Liver (tissue), 9 donors: ENCODE data around the gene SNAPC5. TPM values are rescaled to one million over a fixed set of nuclear protein-coding genes. Genes with fewer than 3 reads are reported as not detected.

ENCODE experiments used
- DNase-seq: peaks from one replicate; pipeline ENCODE4 v3.0.0-alpha.2; 2017; ENCODE audit warnings: low spot score
- H3K27ac ChIP-seq, 2 donors: one replicate each; pipeline ENCODE4 v1.7.0; 2013; ENCODE audit warnings: inconsistent platforms in 2 of 2, low read length in 2 of 2, control low read depth in 1 of 2, low read depth in 1 of 2, mild to moderate bottlenecking in 1 of 2
- H3K27me3 ChIP-seq, 4 donors: one replicate each; pipeline versions ENCODE4 v1.6.1 to v1.7.0; 2013; ENCODE audit warnings: low read length in 3 of 4, inconsistent platforms in 1 of 4, mild to moderate bottlenecking in 1 of 4, moderate library complexity in 1 of 4; ENCODE audit not compliant: control insufficient read depth in 4 of 4, insufficient read depth in 4 of 4
- H3K36me3 ChIP-seq, 4 donors: one replicate each; pipeline versions ENCODE4 v1.6.1 to v1.7.0; 2013; ENCODE audit warnings: low read length in 3 of 4, mild to moderate bottlenecking in 3 of 4, low read depth in 1 of 4, moderate library complexity in 1 of 4; ENCODE audit not compliant: control insufficient read depth in 4 of 4, insufficient read depth in 3 of 4
- H3K4me1 ChIP-seq, 4 donors: one replicate each; pipeline versions ENCODE4 v1.6.1 to v1.7.0; 2013; ENCODE audit warnings: low read length in 3 of 4, mild to moderate bottlenecking in 3 of 4, moderate library complexity in 1 of 4; ENCODE audit not compliant: control insufficient read depth in 4 of 4, insufficient read depth in 4 of 4
- H3K4me3 ChIP-seq, 3 donors: one replicate each; pipeline versions ENCODE4 v1.6.1 to v1.7.0; 2013; ENCODE audit warnings: low read length in 3 of 3, control low read depth in 1 of 3, low read depth in 1 of 3, mild to moderate bottlenecking in 1 of 3
- H3K9ac ChIP-seq, 2 donors: one replicate each; pipeline ENCODE4 v1.7.0; 2013; ENCODE audit warnings: low read length in 2 of 2, mild to moderate bottlenecking in 2 of 2, moderate library complexity in 2 of 2, control low read depth in 1 of 2, low read depth in 1 of 2
- H3K9me3 ChIP-seq, 4 donors: one replicate each; pipeline versions ENCODE4 v1.6.1 to v1.7.0; 2013; ENCODE audit warnings: low read length in 3 of 4; ENCODE audit not compliant: control insufficient read depth in 4 of 4
- ATF3 ChIP-seq: IDR thresholded peaks from 2 replicates; pipeline ENCODE4 v1.6.1; 2016; ENCODE audit warnings: antibody characterized with exemption
- FOXA2 ChIP-seq: IDR thresholded peaks from 2 replicates; pipeline ENCODE4 v1.6.1; 2016; ENCODE audit warnings: antibody characterized with exemption
- GABPA ChIP-seq, 2 donors: IDR thresholded peaks in 1 of 2; conservative IDR thresholded peaks in 1 of 2; 2 replicates each; pipeline ENCODE4 v1.6.1; 2016; ENCODE audit warnings: antibody characterized with exemption in 2 of 2, mild to moderate bottlenecking in 1 of 2, moderate library complexity in 1 of 2
- HNF4A ChIP-seq, 2 donors: conservative IDR thresholded peaks; 2 replicates each; pipeline ENCODE4 v1.6.1; 2016; ENCODE audit warnings: antibody characterized with exemption in 2 of 2, mild to moderate bottlenecking in 2 of 2
- MAX ChIP-seq: IDR thresholded peaks from 2 replicates; pipeline ENCODE4 v1.6.1; 2016; ENCODE audit warnings: antibody characterized with exemption
- NR2F2 ChIP-seq: IDR thresholded peaks from 2 replicates; pipeline ENCODE4 v1.6.1; 2016; ENCODE audit warnings: antibody characterized with exemption
- RAD21 ChIP-seq, 2 donors: IDR thresholded peaks; 2 replicates each; pipeline ENCODE4 v1.6.1; 2016; ENCODE audit warnings: antibody characterized with exemption in 2 of 2, mild to moderate bottlenecking in 2 of 2
- SP1 ChIP-seq: IDR thresholded peaks from 2 replicates; pipeline ENCODE4 v1.6.1; 2018; ENCODE audit warnings: antibody characterized with exemption, mild to moderate bottlenecking
- TAF1 ChIP-seq: conservative IDR thresholded peaks from 2 replicates; pipeline ENCODE4 v1.6.1; 2016; ENCODE audit warnings: antibody characterized with exemption, mild to moderate bottlenecking
- YY1 ChIP-seq: IDR thresholded peaks from 2 replicates; pipeline ENCODE4 v1.6.1; 2016; ENCODE audit warnings: antibody characterized with exemption, mild to moderate bottlenecking
- WGBS: extraction: QIAGEN DNeasy Blood & Tissue Kit; methylation state at CpG from one replicate; pipeline ENCODE4 v1.1.7; 2013; 5-methylcytosine and 5-hydroxymethylcytosine counted together
- polyA plus RNA-seq, 2 donors: library from polyadenylated mRNA; stranded (reverse) in 1 of 2; unstranded in 1 of 2; fragments of 200-250 nt in 1 of 2; fragments of >200 nt in 1 of 2; fragmentation: Nextera tagmentation in 1 of 2; extraction: Ambion mirVana in 1 of 2; gene quantifications; one replicate each; pipeline versions ENCODE4 v1.2.1 to v1.2.3, GENCODE V29; 2013 to 2015
- total RNA-seq, 2 donors: library from RNA; depleted of rRNA; stranded (reverse); fragments of >200 nt; gene quantifications; one replicate each; pipeline ENCODE4 v1.2.3, GENCODE V29; 2014
- TF ChIP-seq, protein P1 (sequence below): IDR thresholded peaks from 2 replicates; pipeline ENCODE4 v1.6.1; 2016; ENCODE audit warnings: antibody characterized with exemption, mild to moderate bottlenecking
- TF ChIP-seq, protein P2 (sequence below): IDR thresholded peaks from 2 replicates; pipeline ENCODE4 v1.6.1; 2016; ENCODE audit warnings: antibody characterized with exemption
- donor health status: healthy.
- donor health status: healthy.
- donor health status: healthy.
- donor health status: healthy.
- donor health status: healthy.

The SNAPC5 gene
- total and polyA plus RNA-seq, 4 donors = 11.3 to 24.9 (median 22.1) TPM

DNA sequence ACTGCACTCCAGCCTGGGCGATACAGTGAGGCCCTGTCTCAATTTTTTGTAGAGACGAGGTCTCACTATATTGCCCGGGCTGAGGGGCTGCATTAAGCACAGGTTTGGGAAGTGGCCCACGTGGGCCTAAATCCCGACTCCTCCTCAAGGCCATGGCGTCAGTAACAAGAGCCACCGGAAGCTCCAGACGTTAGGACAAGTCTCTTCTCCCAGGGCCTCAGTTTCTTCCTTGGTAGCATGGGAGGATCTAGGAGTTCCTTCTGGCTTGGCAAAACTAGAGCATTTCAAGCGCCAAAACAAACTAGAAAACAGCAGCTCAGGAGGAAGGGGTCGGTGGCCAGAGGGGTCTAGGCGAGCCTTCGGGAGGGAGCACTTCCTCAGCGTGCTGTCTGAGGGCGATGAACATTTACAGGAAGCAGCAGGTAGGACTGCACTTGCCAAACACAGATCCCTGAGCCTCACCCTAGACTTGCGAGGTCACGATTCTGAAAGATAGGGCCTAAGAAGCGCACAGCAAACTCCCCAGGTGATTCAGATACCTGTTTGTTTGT lies 536 bp downstream of the SNAPC5 start:
- no peaks in the 10 kb centered on the region for H3K27me3 ChIP-seq
- TF ChIP-seq ATF3 (no peak), NR2F2 (no peak), GABPA (IDR thresholded peaks at IDR 0.05 in 1 of 2, conservative IDR thresholded peaks at IDR 0.05 in 1 of 2) (no peak), YY1 (no peak), MAX (no peak), FOXA2 (no peak), HNF4A (conservative IDR thresholded peaks at IDR 0.05) (no peak), TAF1 (no peak)
- TF ChIP-seq, protein P1, sequence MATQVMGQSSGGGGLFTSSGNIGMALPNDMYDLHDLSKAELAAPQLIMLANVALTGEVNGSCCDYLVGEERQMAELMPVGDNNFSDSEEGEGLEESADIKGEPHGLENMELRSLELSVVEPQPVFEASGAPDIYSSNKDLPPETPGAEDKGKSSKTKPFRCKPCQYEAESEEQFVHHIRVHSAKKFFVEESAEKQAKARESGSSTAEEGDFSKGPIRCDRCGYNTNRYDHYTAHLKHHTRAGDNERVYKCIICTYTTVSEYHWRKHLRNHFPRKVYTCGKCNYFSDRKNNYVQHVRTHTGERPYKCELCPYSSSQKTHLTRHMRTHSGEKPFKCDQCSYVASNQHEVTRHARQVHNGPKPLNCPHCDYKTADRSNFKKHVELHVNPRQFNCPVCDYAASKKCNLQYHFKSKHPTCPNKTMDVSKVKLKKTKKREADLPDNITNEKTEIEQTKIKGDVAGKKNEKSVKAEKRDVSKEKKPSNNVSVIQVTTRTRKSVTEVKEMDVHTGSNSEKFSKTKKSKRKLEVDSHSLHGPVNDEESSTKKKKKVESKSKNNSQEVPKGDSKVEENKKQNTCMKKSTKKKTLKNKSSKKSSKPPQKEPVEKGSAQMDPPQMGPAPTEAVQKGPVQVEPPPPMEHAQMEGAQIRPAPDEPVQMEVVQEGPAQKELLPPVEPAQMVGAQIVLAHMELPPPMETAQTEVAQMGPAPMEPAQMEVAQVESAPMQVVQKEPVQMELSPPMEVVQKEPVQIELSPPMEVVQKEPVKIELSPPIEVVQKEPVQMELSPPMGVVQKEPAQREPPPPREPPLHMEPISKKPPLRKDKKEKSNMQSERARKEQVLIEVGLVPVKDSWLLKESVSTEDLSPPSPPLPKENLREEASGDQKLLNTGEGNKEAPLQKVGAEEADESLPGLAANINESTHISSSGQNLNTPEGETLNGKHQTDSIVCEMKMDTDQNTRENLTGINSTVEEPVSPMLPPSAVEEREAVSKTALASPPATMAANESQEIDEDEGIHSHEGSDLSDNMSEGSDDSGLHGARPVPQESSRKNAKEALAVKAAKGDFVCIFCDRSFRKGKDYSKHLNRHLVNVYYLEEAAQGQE = no peak
- H3K27ac ChIP-seq = peak overlapping the region; percentile 78 to 92
- H3K36me3 ChIP-seq = peaks cover 9 to 58% (median 46%) of the 10 kb centered on the region in 4 donors
- WGBS = 15% methylated on average over 17 of the region's 17 CpGs
- peaks cover 3 to 47% (median 38%) of the 10 kb centered on the region in 4 donors for H3K4me1 ChIP-seq
- peak overlapping the region; percentile 41 to 90 for H3K9ac ChIP-seq
- H3K4me3 ChIP-seq = peak overlapping the region; percentile 74 to 95 (median 85)
- no peaks in the 10 kb centered on the region for H3K9me3 ChIP-seq
- no peak for DNase-seq

- peaks cover 6 to 56% (median 45%) of the 10 kb centered on the region in 4 donors for H3K4me1 ChIP-seq
- no peaks in the 10 kb centered on the region for H3K9me3 ChIP-seq
- H3K9ac ChIP-seq = no peak overlapping the region
- WGBS = 74% methylated on average over 2 of the region's 2 CpGs
- H3K4me3 ChIP-seq = no peak overlapping the region
- H3K36me3 ChIP-seq = peaks cover 2 to 54% (median 36%) of the 10 kb centered on the region in 4 donors
- DNase-seq = no peak
- H3K27me3 ChIP-seq = no peaks in the 10 kb centered on the region
- TF ChIP-seq, protein P2, sequence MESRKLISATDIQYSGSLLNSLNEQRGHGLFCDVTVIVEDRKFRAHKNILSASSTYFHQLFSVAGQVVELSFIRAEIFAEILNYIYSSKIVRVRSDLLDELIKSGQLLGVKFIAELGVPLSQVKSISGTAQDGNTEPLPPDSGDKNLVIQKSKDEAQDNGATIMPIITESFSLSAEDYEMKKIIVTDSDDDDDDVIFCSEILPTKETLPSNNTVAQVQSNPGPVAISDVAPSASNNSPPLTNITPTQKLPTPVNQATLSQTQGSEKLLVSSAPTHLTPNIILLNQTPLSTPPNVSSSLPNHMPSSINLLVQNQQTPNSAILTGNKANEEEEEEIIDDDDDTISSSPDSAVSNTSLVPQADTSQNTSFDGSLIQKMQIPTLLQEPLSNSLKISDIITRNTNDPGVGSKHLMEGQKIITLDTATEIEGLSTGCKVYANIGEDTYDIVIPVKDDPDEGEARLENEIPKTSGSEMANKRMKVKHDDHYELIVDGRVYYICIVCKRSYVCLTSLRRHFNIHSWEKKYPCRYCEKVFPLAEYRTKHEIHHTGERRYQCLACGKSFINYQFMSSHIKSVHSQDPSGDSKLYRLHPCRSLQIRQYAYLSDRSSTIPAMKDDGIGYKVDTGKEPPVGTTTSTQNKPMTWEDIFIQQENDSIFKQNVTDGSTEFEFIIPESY = no peak
- TF ChIP-seq RAD21 (IDR thresholded peaks at IDR 0.05) (no peak), ATF3 (no peak), SP1 (no peak)
- peak overlapping the region in 1 of 2 donors; percentile 43 for H3K27ac ChIP-seq
Measured at GRCh38 chr15:66494262-66494661, 3.3 kb downstream of the SNAPC5 start.
